ENCODE data around the gene CHIC2. TPM values are rescaled to one million over a fixed set of nuclear protein-coding genes. Genes with fewer than 3 reads are reported as not detected.

Gene CHIC2
- total and polyA plus RNA-seq, 7 donors: 17.6 to 34.6 (median 22.8) TPM

DNA sequence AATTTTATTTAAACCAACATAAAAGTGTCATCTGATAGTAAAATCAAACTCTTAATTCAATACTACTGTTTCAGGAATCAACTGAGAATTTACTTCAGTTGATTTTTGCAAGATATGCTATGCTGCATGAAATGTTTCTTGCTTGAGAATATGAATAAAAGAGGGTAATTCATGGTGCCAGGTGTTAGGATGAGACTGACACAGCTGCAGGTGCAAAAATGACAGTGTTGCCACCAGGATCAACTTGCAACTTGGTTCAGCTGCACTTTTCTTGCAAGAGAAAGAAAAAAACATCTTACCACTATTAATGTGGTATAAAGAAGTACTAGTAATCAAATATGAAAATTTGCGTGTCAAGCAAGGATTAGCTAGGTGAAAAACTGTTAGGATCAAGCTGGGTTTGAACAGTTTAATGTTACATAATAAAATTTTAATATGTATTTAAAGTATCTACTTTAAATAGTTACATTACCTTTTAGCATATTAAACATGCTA, 49.7 kb downstream of the CHIC2 start:
- Histone ChIP-seq H3K9me3 (no peaks in the 10 kb centered on the region), H3K4me1 (no peaks in the 10 kb centered on the region), H3K4me3 (no peak overlapping the region), H3K36me3 (peaks cover 0 to 14% (median 0%) of the 10 kb centered on the region in 4 donors), H3K27me3 (no peaks in the 10 kb centered on the region), H3K27ac (no peak overlapping the region)
- intact Hi-C loops (cut with DNase I): no loop called here
- WGBS, 2 donors: 97 to 100% methylated on average over 1 of the region's 1 CpG
- DNase-seq: no peak
- TF ChIP-seq POLR2A (IDR thresholded peaks at IDR 0.05): no peak
- no peak for TF ChIP-seq EP300 (IDR thresholded peaks at IDR 0.05)
- TF ChIP-seq CTCF (IDR thresholded peaks at IDR 0.05): no peak
- TF ChIP-seq POLR2AphosphoS5 (IDR thresholded peaks at IDR 0.05): no peak

DNA sequence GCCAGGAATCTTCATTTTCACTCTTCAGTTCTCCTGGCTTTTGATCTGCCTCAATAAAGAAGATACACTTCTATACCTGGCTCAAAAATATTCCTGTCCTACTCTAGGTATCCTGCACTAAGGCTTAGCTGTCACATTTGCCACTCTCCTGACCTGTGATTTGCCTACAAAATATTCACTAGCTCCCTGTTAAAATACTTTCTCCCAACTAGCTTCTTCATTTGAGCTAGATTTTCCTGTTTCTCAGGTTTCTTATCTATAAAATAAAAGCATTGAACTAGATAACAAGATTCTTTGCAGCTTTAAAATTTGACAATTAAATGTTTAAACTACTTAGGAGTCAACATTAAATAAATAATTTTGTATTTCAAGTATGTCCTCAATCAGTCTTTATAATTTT, 53.2 kb downstream of the CHIC2 start:
- no peak for DNase-seq
- Histone ChIP-seq H3K27ac (no peak overlapping the region), H3K36me3 (peaks cover 0 to 18% (median 0%) of the 10 kb centered on the region in 4 donors), H3K9me3 (no peaks in the 10 kb centered on the region), H3K4me3 (no peak overlapping the region), H3K4me1 (no peaks in the 10 kb centered on the region), H3K27me3 (no peaks in the 10 kb centered on the region)
- intact Hi-C loops (cut with DNase I): no loop called here
- TF ChIP-seq CTCF (IDR thresholded peaks at IDR 0.05) (no peak), POLR2A (IDR thresholded peaks at IDR 0.05) (no peak), EP300 (IDR thresholded peaks at IDR 0.05) (no peak)

DNA sequence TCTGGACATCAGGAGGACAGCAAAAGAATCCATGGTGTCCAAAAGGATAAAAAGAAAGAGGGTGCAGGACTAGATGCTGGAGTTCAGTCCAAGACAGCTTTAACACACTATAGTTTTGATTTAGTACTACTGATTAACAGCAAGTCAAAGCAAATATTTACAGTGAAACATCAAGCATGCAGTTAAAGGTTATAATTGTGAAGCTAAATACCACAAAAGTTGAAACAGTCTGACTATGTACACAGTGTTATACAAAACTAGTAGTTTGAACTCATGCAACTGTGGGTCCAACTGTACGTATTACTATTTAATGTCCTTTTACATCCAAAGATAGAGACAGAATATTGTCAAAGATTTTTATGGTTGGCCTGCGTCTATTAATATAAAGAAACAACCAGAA, 57.6 kb downstream of the CHIC2 start:
- Histone ChIP-seq H3K4me1 (no peaks in the 10 kb centered on the region), H3K27ac (no peak overlapping the region), H3K9me3 (no peaks in the 10 kb centered on the region), H3K4me3 (no peak overlapping the region), H3K27me3 (no peaks in the 10 kb centered on the region), H3K36me3 (peaks cover 0 to 13% (median 0%) of the 10 kb centered on the region in 4 donors)
- WGBS, 2 donors: 76 to 90% methylated on average over 2 of the region's 2 CpGs
- intact Hi-C loops (cut with DNase I): no loop called here
- TF ChIP-seq CTCF (IDR thresholded peaks at IDR 0.05) (no peak), POLR2AphosphoS5 (IDR thresholded peaks at IDR 0.05) (no peak), POLR2A (IDR thresholded peaks at IDR 0.05) (no peak), EP300 (IDR thresholded peaks at IDR 0.05) (no peak)
- DNase-seq: no peak

GRCh38 chr4:54005475-54005874, 58.9 kb downstream of the CHIC2 start:
- TF ChIP-seq POLR2AphosphoS5 (IDR thresholded peaks at IDR 0.05) (no peak), CTCF (IDR thresholded peaks at IDR 0.05) (no peak), EP300 (IDR thresholded peaks at IDR 0.05) (no peak), POLR2A (IDR thresholded peaks at IDR 0.05) (no peak)

GRCh38 chr4:54004463-54004862, 59.9 kb downstream of the CHIC2 start:
- Histone ChIP-seq H3K36me3 (peaks cover 0 to 9% (median 0%) of the 10 kb centered on the region in 4 donors), H3K27me3 (no peaks in the 10 kb centered on the region), H3K4me1 (no peaks in the 10 kb centered on the region), H3K27ac (no peak overlapping the region), H3K9me3 (no peaks in the 10 kb centered on the region), H3K4me3 (no peak overlapping the region)
- DNase-seq: no peak
- WGBS, 2 donors: 89 to 90% methylated on average over 2 of the region's 2 CpGs
- intact Hi-C loops (cut with DNase I): no loop called here
- no peak for TF ChIP-seq CTCF (IDR thresholded peaks at IDR 0.05)
- TF ChIP-seq POLR2A (IDR thresholded peaks at IDR 0.05): no peak
- TF ChIP-seq EP300 (IDR thresholded peaks at IDR 0.05): no peak
- TF ChIP-seq POLR2AphosphoS5 (IDR thresholded peaks at IDR 0.05): no peak

More at GRCh38 chr4:54005475-54005874, 58.9 kb downstream of the CHIC2 start:
- no peak overlapping the region for H3K27ac ChIP-seq
- H3K9me3 ChIP-seq: no peaks in the 10 kb centered on the region
- intact Hi-C loops (cut with DNase I): no loop called here
- H3K4me1 ChIP-seq: no peaks in the 10 kb centered on the region
- no peak for DNase-seq
- no peak overlapping the region for H3K4me3 ChIP-seq
- H3K36me3 ChIP-seq: peaks cover 0 to 16% (median 0%) of the 10 kb centered on the region in 4 donors
- no peaks in the 10 kb centered on the region for H3K27me3 ChIP-seq
- WGBS, 2 donors: 80 to 88% methylated on average over 2 of the region's 2 CpGs
